Brain microvascular endothelial cell (primary cell): Measurements from ENCODE around the gene RAB4B.

Experiments
- DNase-seq: peaks from one replicate; pipeline ENCODE4 v3.0.0-alpha.2; 2020
- H3K27ac ChIP-seq: fragments of 250-450 bp; sonication (Bioruptor Pico); 2 replicates; pipeline ENCODE4 v1.5.1; 2020; ENCODE audit warnings: mild to moderate bottlenecking, moderate library complexity
- H3K27me3 ChIP-seq: fragments of 250-450 bp; sonication (Bioruptor Pico); replicated peaks from 2 replicates; pipeline ENCODE4 v1.5.1; 2020; ENCODE audit warnings: mild to moderate bottlenecking
- H3K36me3 ChIP-seq: fragments of 250-450 bp; sonication (Bioruptor Pico); replicated peaks from 2 replicates; pipeline ENCODE4 v1.5.1; 2020; ENCODE audit warnings: mild to moderate bottlenecking
- H3K4me3 ChIP-seq: 2 replicates; pipeline ENCODE4 v1.5.1; 2011; ENCODE audit warnings: low read depth, mild to moderate bottlenecking, control low read depth, low read length, moderate library complexity
- in situ Hi-C: cut with HindIII; loops from 2 replicates; pipeline ENCODE4 v1.10.0; 2017; ENCODE audit warnings: low sequenced_read_pairs, low pct_ligation_motif_present
- TF ChIP-seq, protein P1 (sequence below): IDR thresholded peaks from 2 replicates; pipeline ENCODE4 v1.5.1; 2011; ENCODE audit warnings: low read depth, mild to moderate bottlenecking, moderate library complexity, low read length, control low read depth, inconsistent platforms; ENCODE audit errors: missing control alignments

RAB4B gene

DNA sequence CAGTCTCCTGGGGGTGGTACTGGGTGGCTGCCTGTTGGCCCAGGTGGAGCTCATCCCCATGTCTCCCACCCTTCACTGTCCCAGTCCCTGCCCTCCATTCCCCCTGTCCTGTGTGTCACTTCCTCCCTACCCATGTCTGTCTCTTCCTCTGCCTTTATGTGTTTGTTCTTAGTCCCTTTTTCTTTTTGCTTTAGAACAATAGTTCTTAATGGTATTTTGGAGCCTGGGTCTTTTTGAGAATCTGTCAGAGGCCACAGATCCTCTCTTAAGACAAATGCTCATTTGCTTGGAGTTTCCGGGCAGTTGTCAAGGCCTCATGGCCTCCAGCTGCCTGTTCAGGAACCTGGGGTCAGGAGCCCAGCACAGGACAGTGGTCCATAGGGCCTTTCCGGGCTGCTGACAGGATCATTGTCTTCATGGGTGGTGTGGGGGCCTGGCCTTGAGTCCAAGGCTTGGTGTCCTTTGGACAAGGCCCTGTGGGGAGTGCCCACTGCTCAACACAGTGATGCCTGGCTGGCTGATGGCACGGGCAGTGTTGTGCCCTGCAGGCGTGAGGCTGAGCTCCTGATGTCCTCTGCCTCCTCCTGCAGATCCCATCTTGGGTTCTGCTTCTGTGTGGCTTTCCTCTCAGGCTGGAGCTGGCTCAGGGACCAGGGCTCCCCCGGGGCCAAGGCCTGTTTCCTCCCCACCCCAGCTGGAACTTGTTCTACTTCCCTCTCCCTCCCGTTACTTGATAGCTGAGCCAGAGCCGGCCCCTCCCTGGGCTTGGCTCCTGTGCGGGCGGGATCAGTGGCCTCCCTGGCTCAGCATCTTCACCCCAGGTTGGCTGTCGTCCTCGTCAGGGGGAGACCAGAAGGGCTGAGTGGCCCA lies 24.5 kb downstream of the RAB4B start:
- DNase-seq: no peak

DNA sequence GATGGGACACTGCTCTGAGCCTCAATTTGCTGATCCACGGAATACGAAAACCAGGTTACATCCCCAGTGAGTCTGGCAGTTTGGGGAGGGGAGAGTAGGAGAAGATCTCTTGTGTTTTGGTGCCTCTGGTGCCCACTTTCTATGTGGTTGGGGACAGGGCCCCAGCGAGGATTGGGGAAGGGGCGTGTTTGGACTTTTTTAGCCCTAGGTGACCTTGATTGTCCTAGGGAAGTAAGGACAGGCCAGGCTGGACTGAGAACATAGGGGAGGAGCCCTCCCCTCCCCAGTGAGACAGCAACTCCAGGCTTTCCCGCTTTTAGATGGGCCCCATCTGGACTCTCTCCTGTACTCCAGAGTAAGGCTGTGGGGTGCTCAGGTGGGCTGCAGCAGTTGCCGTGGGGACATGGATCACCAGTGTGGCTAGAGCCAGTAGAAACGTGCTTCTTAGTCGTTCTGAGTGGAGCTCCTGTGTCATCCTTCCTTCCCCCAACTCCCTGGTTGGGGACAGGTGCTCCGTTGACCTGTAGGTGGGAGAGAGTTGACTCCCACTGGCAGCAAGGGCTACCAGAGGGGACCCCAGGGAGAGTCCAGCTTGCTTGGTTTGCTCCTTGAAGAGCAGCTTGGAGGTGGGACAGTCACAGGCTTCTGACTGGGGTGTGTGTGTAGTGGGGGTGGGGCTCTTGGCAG lies 25.3 kb downstream of the RAB4B start:
- in situ Hi-C loops: no loop called here
- H3K27ac ChIP-seq: no peak overlapping the region
- H3K36me3 ChIP-seq: peaks cover 42% of the 10 kb centered on the region
- DNase-seq: no peak
- TF ChIP-seq, protein P1, sequence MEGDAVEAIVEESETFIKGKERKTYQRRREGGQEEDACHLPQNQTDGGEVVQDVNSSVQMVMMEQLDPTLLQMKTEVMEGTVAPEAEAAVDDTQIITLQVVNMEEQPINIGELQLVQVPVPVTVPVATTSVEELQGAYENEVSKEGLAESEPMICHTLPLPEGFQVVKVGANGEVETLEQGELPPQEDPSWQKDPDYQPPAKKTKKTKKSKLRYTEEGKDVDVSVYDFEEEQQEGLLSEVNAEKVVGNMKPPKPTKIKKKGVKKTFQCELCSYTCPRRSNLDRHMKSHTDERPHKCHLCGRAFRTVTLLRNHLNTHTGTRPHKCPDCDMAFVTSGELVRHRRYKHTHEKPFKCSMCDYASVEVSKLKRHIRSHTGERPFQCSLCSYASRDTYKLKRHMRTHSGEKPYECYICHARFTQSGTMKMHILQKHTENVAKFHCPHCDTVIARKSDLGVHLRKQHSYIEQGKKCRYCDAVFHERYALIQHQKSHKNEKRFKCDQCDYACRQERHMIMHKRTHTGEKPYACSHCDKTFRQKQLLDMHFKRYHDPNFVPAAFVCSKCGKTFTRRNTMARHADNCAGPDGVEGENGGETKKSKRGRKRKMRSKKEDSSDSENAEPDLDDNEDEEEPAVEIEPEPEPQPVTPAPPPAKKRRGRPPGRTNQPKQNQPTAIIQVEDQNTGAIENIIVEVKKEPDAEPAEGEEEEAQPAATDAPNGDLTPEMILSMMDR: no peak
- no peaks in the 10 kb centered on the region for H3K27me3 ChIP-seq
- H3K4me3 ChIP-seq: no peak overlapping the region

More for the DNA sequence above, 24.5 kb downstream of the RAB4B start:
- in situ Hi-C loops: no loop called here
- Histone ChIP-seq H3K4me3 (peak overlapping the region; percentile 18), H3K36me3 (peaks cover 35% of the 10 kb centered on the region), H3K27me3 (no peaks in the 10 kb centered on the region), H3K27ac (no peak overlapping the region)
- TF ChIP-seq, protein P1: no peak

DNA sequence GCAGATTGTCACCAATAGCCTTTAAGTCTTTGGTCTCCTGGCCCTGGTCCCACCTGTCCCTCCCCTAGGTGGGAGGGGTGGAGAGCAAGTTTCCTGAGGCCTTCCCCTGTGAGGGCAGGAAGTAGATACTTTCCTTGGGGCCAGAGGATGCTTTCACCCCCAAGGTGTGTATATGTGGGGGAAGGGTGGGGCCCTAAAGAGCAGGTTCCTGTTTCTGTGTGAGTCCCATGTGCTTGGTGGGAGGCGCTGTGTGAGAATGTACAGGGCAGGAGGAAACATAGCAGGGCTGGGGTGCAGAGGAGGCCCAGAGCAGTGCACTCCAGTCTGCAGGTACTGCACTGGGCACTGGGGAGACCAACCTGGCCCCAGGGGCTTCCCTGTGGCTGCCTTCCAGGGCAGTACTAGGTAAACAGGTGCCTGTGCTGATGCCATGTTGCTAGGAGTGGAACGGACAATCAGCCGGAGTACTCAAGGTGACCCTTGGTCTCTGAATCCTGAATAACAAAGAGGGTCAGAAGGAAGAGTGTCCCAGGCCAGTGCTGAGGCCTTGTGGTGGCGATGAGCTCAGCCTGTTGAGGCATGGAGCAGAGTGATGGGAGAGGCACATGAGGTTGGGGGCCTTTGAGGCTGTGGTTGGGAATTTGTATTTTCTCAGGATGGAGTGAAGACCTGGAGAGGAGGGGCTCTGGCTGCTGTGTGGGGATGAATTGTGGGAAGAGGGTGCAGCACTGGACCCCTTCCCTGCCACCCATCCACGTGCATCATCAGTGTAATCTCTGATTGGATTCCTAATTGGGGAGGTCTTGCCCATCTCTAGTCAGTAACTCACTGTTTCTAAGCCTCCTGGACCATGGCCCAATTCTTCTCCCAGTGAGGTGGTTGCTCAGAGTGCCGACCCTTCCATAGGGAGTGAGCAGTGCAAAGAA lies 26.1 kb downstream of the RAB4B start:
- Histone ChIP-seq H3K27me3 (no peaks in the 10 kb centered on the region), H3K27ac (no peak overlapping the region), H3K4me3 (no peak overlapping the region), H3K36me3 (peaks cover 49% of the 10 kb centered on the region)
- no peak for DNase-seq
- in situ Hi-C loops: no loop called here
- TF ChIP-seq, protein P1: no peak

DNA sequence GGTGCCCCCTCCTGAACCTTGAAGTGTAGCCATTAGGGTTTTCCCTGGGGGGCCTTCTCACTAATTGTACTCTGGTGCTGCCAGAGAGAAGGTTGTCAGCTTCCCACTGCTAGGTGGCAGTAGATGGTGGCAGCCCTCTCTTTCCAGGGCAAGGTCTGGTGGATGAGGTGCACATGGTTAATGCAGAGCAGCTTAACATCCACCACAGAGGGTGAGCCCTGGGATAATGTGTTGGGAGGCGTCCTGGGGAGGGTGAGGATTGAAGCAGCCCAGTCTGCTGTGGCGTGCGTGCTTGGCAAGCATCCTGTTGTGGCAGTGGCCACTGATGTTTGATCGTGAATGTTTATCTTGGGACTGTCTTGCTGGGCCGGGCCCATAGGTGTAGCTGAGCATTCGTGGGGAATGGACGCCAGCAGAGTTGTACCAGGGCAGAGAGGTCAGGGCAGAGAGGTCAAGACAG lies 26.8 kb downstream of the RAB4B start:
- H3K4me3 ChIP-seq: no peak overlapping the region
- in situ Hi-C loops: no loop called here
- H3K36me3 ChIP-seq: peaks cover 56% of the 10 kb centered on the region
- H3K27ac ChIP-seq: no peak overlapping the region
- TF ChIP-seq, protein P1: peak; percentile 29
- DNase-seq: no peak
- H3K27me3 ChIP-seq: no peaks in the 10 kb centered on the region

DNA sequence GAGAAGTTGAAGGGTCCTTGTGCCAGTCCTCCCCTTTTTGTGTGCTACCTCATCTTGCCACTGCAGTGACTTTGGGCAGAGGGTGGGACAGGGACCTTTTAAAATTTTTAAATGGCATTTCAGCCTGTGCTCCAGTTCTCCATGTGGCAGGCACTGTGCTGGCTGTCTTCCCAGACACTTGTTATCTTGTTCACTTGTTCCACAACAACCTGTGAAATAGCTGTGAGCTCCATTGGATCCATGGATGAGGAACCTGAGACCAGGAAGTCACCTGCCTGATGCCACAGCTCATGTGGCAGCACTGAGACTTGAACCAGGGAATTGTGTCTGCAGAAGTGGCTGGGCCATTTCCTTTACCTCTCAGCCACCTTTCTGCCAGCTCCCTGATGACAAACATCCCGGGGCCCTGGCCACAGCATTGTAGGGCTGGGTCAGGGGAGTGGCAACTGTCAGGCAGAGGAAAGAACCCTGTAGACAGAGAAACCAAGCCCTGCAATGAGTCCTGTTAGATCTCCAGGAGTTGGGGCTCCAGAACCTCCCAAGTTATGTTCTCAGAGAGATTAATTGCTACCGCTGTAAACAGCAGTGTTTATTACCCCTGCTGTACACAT lies 27.3 kb downstream of the RAB4B start:
- in situ Hi-C loops: no loop called here
- no peak for DNase-seq
- Histone ChIP-seq H3K36me3 (peaks cover 57% of the 10 kb centered on the region), H3K27ac (no peak overlapping the region), H3K27me3 (no peaks in the 10 kb centered on the region), H3K4me3 (no peak overlapping the region)
- TF ChIP-seq, protein P1: no peak
